BLaER1 (cell line): ENCODE results near the gene RAD17.
"Not testable (repeated sequence)": the region's sequence is repeated elsewhere in the genome, so short reads cannot be mapped to it uniquely, and the experiment has no call there.

ENCODE experiments used
- H3K27ac ChIP-seq: shearing (Covaris generic); formaldehyde crosslinking; 2 replicates; pipeline ENCODE4 v1.8.1; 2022
- H3K27me3 ChIP-seq: shearing (Covaris generic); formaldehyde crosslinking; 2 replicates; pipeline ENCODE4 v1.8.1; 2022
- H3K36me3 ChIP-seq: shearing (Covaris generic); formaldehyde crosslinking; 2 replicates; pipeline ENCODE4 v1.8.1; 2022
- H3K4me1 ChIP-seq: shearing (Covaris generic); formaldehyde crosslinking; 2 replicates; pipeline ENCODE4 v1.8.1; 2022
- H3K4me2 ChIP-seq: shearing (Covaris generic); formaldehyde crosslinking; 2 replicates; pipeline ENCODE4 v1.8.1; 2022
- H3K4me3 ChIP-seq: shearing (Covaris generic); formaldehyde crosslinking; 2 replicates; pipeline ENCODE4 v1.8.1; 2022
- H3K9ac ChIP-seq: shearing (Covaris generic); formaldehyde crosslinking; 2 replicates; pipeline ENCODE4 v1.8.1; 2022
- H3K9me3 ChIP-seq: shearing (Covaris generic); formaldehyde crosslinking; 2 replicates; pipeline ENCODE4 v1.8.1; 2022
- H4K20me1 ChIP-seq: shearing (Covaris generic); formaldehyde crosslinking; 2 replicates; pipeline ENCODE4 v1.8.1; 2022
- Cebpa-rat ChIP-seq: shearing (Covaris generic); IDR thresholded peaks from 2 replicates; pipeline ENCODE4 v1.8.1; 2022

The RAD17 gene

DNA sequence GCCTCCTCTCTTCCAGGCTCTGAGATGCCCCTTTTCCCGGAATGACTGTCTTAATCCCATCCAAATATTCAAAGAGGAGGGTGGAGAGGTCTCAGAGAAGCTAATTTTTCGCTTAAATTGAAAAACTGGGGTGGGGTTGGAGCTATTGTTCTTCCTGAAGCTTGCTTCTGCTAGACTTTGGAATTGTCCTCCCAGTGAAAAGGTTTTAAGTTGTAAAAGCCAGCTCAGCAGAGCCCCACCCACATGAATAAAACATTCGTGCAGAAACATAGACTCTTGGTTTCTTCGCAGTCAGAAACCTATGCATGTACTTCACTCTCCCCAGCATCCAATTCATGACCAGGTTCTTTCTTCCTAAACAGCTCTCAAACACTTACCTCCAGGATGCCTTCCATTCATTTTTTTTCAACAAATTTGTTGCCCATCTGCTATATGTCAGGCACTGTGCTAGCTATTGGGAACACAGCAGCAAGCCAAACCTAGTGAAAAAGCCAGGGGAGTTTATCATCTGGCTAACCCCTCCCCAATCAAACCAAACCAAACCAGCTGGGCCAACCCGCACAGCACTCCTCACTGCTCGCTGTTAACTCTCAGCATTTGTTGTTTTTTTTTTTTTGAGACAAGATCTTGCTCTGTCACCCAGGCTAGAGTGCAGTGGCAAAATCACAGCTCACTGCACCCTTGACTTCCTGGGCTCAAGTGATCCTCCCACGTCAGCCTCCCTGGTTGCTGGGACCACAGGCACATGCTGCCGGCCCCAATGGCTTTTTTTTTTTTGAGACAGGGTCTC, 85.0 kb downstream of the RAD17 start:
- Histone ChIP-seq H4K20me1 (no peaks in the 10 kb centered on the region), H3K27me3 (no peaks in the 10 kb centered on the region), H3K4me3 (no peak overlapping the region), H3K4me2 (no peak overlapping the region), H3K36me3 (no peaks in the 10 kb centered on the region), H3K27ac (no peak overlapping the region), H3K9me3 (no peaks in the 10 kb centered on the region), H3K4me1 (no peaks in the 10 kb centered on the region), H3K9ac (no peak overlapping the region)
- TF ChIP-seq Cebpa-rat: no peak

DNA sequence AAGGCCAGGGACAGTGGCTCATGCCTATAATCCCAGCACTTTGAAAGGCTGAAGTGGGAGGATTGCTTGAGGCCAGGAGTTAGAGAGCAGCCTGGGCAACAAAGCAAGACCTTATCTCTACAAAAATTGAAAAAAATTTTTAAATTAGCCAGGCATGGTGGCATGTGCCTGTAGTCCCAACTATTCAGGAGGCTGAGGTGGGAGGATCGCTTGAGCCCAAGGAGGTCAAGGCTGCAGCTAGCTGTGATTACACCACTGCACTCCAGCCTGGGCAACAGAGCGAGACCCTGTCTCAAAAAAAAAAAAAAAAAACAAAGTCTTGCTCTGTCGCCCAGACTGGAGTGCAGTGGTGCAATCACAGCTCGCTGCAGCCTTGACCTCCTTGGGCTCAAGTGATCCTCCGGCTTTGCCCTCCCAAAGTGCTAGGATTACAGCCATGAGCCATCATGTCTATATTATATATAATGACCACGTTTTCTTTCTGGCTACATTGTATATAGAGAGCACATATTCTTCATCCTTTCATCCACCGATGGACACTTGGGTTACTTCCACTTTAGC, 85.9 kb downstream of the RAD17 start:
- not testable (repeated sequence) for H3K27me3 ChIP-seq, H3K9ac ChIP-seq, H3K27ac ChIP-seq, H3K4me2 ChIP-seq, H3K9me3 ChIP-seq, H3K4me3 ChIP-seq, H3K36me3 ChIP-seq, H4K20me1 ChIP-seq, H3K4me1 ChIP-seq

DNA sequence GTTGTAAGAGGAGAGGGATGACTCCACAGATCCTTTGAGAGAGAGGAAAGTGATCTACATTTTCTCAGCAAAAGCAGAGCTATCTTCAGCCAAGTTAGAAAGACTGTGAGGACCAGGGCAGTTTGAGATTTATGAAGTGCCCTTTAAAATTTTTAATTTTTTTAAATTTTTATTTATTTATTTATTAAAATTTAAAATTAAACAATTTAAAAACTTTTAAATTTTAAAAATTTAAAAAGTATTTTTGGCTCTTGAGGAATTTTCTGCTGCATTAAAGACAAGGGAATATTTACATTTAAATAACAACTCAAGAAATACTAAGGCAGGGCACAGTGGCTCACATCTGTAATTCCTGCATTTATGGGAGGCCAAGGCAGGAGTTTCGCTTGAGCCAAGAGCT, 92.6 kb downstream of the RAD17 start:
- Histone ChIP-seq H3K27ac (no peak overlapping the region), H3K27me3 (no peaks in the 10 kb centered on the region), H3K4me3 (no peak overlapping the region), H3K4me1 (no peaks in the 10 kb centered on the region), H3K9ac (no peak overlapping the region), H4K20me1 (no peaks in the 10 kb centered on the region), H3K4me2 (no peak overlapping the region), H3K36me3 (no peaks in the 10 kb centered on the region), H3K9me3 (peaks cover 9% of the 10 kb centered on the region)
- no peak for TF ChIP-seq Cebpa-rat
